GM23338 (cell line): ENCODE measurements around the gene NHS. TPM values are rescaled to one million over a fixed set of nuclear protein-coding genes. Genes with fewer than 3 reads are reported as not detected.

Source experiments
- ATAC-seq: fragments of 200-7000 bp; cut with Tn5 transposase; 3 replicates; pipeline ENCODE4 v1.9.1; 2020
- DNase-seq: peaks from one replicate; pipeline ENCODE4 v3.0.0-alpha.2; 2015; ENCODE audit warnings: low spot score
- H2AFZ ChIP-seq: fragments of 200-600 bp; sonication (generic); 2 replicates; pipeline ENCODE4 v1.8.0; 2016; ENCODE audit warnings: antibody characterized with exemption, mild to moderate bottlenecking, moderate library complexity
- H3F3A ChIP-seq: fragments of 200-600 bp; sonication (generic); replicated peaks from 2 replicates; pipeline ENCODE4 v1.8.0; 2017; ENCODE audit warnings: antibody characterized with exemption, mixed run types, low read depth
- H3K27ac ChIP-seq: fragments of 200-600 bp; sonication (generic); 2 replicates; pipeline ENCODE4 v1.6.1; 2016; ENCODE audit warnings: low read depth
- H3K27me3 ChIP-seq: fragments of 200-600 bp; sonication (generic); 2 replicates; pipeline ENCODE4 v1.8.0; 2016; ENCODE audit warnings: mild to moderate bottlenecking, mixed run types, moderate library complexity; ENCODE audit not compliant: insufficient read depth
- H3K36me3 ChIP-seq: fragments of 200-600 bp; sonication (generic); 2 replicates; pipeline ENCODE4 v1.8.0; 2016; ENCODE audit warnings: mild to moderate bottlenecking; ENCODE audit not compliant: insufficient read depth
- H3K4me1 ChIP-seq: fragments of 200-600 bp; sonication (generic); 2 replicates; pipeline ENCODE4 v1.8.0; 2016; ENCODE audit warnings: mild to moderate bottlenecking, moderate library complexity; ENCODE audit not compliant: insufficient read depth
- H3K4me2 ChIP-seq: fragments of 200-600 bp; sonication (generic); 2 replicates; pipeline ENCODE4 v1.7.1; 2017; ENCODE audit warnings: mixed run types
- H3K4me3 ChIP-seq: fragments of 200-600 bp; sonication (generic); 2 replicates; pipeline ENCODE4 v1.6.1; 2016; ENCODE audit warnings: mixed run types
- H3K79me2 ChIP-seq: fragments of 200-600 bp; sonication (generic); replicated peaks from 2 replicates; pipeline ENCODE4 v1.8.0; 2017; ENCODE audit warnings: mild to moderate bottlenecking; ENCODE audit not compliant: insufficient read depth
- H3K9me2 ChIP-seq: fragments of 200-600 bp; sonication (generic); 2 replicates; pipeline ENCODE4 v1.8.0; 2017; ENCODE audit not compliant: insufficient read depth
- H4K20me1 ChIP-seq: fragments of 200-600 bp; sonication (generic); replicated peaks from 2 replicates; pipeline ENCODE4 v1.8.0; 2017; ENCODE audit warnings: mild to moderate bottlenecking; ENCODE audit not compliant: insufficient read depth
- H3K27ac Mint-ChIP-seq: 2 replicates; pipeline ENCODE4 v1.8.0; 2020; ENCODE audit warnings: inconsistent platforms, mild to moderate bottlenecking, moderate library complexity, mixed read lengths
- H3K27me3 Mint-ChIP-seq: 3 replicates; pipeline ENCODE4 v1.8.0; 2022; ENCODE audit warnings: low read depth, mild to moderate bottlenecking, moderate library complexity, mixed read lengths, inconsistent platforms; ENCODE audit not compliant: insufficient read depth, poor library complexity
- H3K36me3 Mint-ChIP-seq: 3 replicates; pipeline ENCODE4 v1.8.0; 2021; ENCODE audit warnings: low read depth, mild to moderate bottlenecking, inconsistent platforms, moderate library complexity, mixed read lengths
- H3K4me1 Mint-ChIP-seq: 3 replicates; pipeline ENCODE4 v1.8.0; 2020; ENCODE audit warnings: mild to moderate bottlenecking, inconsistent platforms, mixed read lengths
- H3K4me3 Mint-ChIP-seq: 3 replicates; pipeline ENCODE4 v1.8.0; 2021; ENCODE audit warnings: moderate library complexity, mild to moderate bottlenecking, inconsistent platforms, mixed read lengths
- H3K9me3 Mint-ChIP-seq: 3 replicates; pipeline ENCODE4 v1.8.0; 2020; ENCODE audit warnings: moderate library complexity, mild to moderate bottlenecking, inconsistent platforms, mixed read lengths
- CTCF ChIP-seq, 2 experiments: fragments of 200-600 bp in 1 of 2; sonication (generic) in 1 of 2; conservative IDR thresholded peaks; 2 replicates each; pipeline versions ENCODE4 v1.5.1 to v1.6.1; 2016 to 2017; ENCODE audit warnings: antibody characterized with exemption in 2 of 2, low read depth in 2 of 2, mild to moderate bottlenecking in 2 of 2, moderate library complexity in 1 of 2
- ETS1 ChIP-seq: IDR thresholded peaks from 2 replicates; pipeline ENCODE4 v1.6.1; 2016; ENCODE audit warnings: antibody characterized with exemption
- EZH2 ChIP-seq: fragments of 200-600 bp; sonication (generic); IDR thresholded peaks from one replicate; pipeline ENCODE4 v1.8.0; 2017; ENCODE audit warnings: antibody characterized with exemption, mild to moderate bottlenecking, low read depth; ENCODE audit not compliant: unreplicated experiment
- EZH2phosphoT487 ChIP-seq: fragments of 200-600 bp; sonication (generic); IDR thresholded peaks from one replicate; pipeline ENCODE4 v1.8.1; 2018; ENCODE audit warnings: antibody characterized with exemption; ENCODE audit not compliant: unreplicated experiment
- JUNB ChIP-seq: IDR thresholded peaks from one replicate; pipeline ENCODE4 v1.6.1; 2016; ENCODE audit warnings: antibody characterized with exemption; ENCODE audit not compliant: unreplicated experiment
- NANOG ChIP-seq: IDR thresholded peaks from 2 replicates; pipeline ENCODE4 v1.6.1; 2016; ENCODE audit warnings: antibody characterized with exemption, borderline replicate concordance
- POLR2AphosphoS5 ChIP-seq: IDR thresholded peaks from 2 replicates; pipeline ENCODE4 v1.6.1; 2016; ENCODE audit warnings: antibody characterized with exemption, low read depth
- REST ChIP-seq: IDR thresholded peaks from one replicate; pipeline ENCODE4 v1.6.1; 2018; ENCODE audit warnings: antibody characterized with exemption; ENCODE audit not compliant: unreplicated experiment
- STAT1 ChIP-seq: IDR thresholded peaks from one replicate; pipeline ENCODE4 v1.6.1; 2016; ENCODE audit warnings: antibody characterized with exemption; ENCODE audit not compliant: unreplicated experiment
- ZNF114 ChIP-seq: fragments of 250-450 bp; sonication (Bioruptor Pico); IDR thresholded peaks from 2 replicates; pipeline ENCODE4 v1.5.0; 2020; ENCODE audit warnings: mild to moderate bottlenecking, moderate library complexity
- ZNF331 ChIP-seq: fragments of 250-450 bp; sonication (Bioruptor Pico); IDR thresholded peaks from 2 replicates; pipeline ENCODE4 v1.5.0; 2020; ENCODE audit warnings: low read depth, mild to moderate bottlenecking, moderate library complexity
- ZNF462 ChIP-seq: fragments of 250-450 bp; sonication (Bioruptor Pico); IDR thresholded peaks from 2 replicates; pipeline ENCODE4 v1.5.0; 2020; ENCODE audit warnings: mild to moderate bottlenecking, moderate library complexity
- polyA plus RNA-seq: library from polyadenylated mRNA; unstranded; fragments of >200 nt; fragmentation: Nextera tagmentation; extraction: Ambion mirVana; gene quantifications from 2 replicates; pipeline ENCODE4 v1.2.1, GENCODE V29; 2016
- total RNA-seq: library from RNA; depleted of rRNA; stranded (reverse); fragments of >200 nt; shearing (Covaris generic); gene quantifications from 2 replicates; pipeline ENCODE4 v1.2.3, GENCODE V29; 2014

Gene NHS
- total and polyA plus RNA-seq, 2 experiments from 2014 or later, result 1.8 to 8.2 TPM

- no peak for TF ChIP-seq STAT1
- no peak for TF ChIP-seq JUNB
- TF ChIP-seq ZNF331, result no peak
- no peak for TF ChIP-seq ZNF462 (CRISPR knock-in tag)
Observed at GRCh38 chrX:17706676-17707075, 331.7 kb downstream of the NHS start (continued).

- no peaks in the 10 kb centered on the region for H3K79me2 ChIP-seq
- H3K4me3 ChIP-seq, result no peak overlapping the region
- no peak overlapping the region for H3K27ac ChIP-seq
- H3K36me3 Mint-ChIP-seq, result no peaks in the 10 kb centered on the region
- H3K9me3 Mint-ChIP-seq, result no peaks in the 10 kb centered on the region
- H3K4me1 Mint-ChIP-seq, result no peaks in the 10 kb centered on the region
- ATAC-seq, result no peak
- H2AFZ ChIP-seq, result no peak overlapping the region
- H3K4me3 Mint-ChIP-seq, result no peak overlapping the region
- H3K4me1 ChIP-seq, result no peaks in the 10 kb centered on the region
- H3F3A ChIP-seq, result no peaks in the 10 kb centered on the region
- peaks cover 2% of the 10 kb centered on the region for H3K27me3 Mint-ChIP-seq
- no peaks in the 10 kb centered on the region for H4K20me1 ChIP-seq
- DNase-seq, result no peak
- no peaks in the 10 kb centered on the region for H3K9me2 ChIP-seq
- H3K36me3 ChIP-seq, result no peaks in the 10 kb centered on the region
- H3K4me2 ChIP-seq, result no peak overlapping the region
- no peak overlapping the region for H3K27ac Mint-ChIP-seq
- H3K27me3 ChIP-seq, result no peaks in the 10 kb centered on the region
- TF ChIP-seq ZNF114 (CRISPR knock-in tag), result no peak
- no peak for TF ChIP-seq JUNB
- no peak for TF ChIP-seq ZNF331
- no peak for TF ChIP-seq EZH2phosphoT487
- TF ChIP-seq REST, result no peak
- no peak for TF ChIP-seq EZH2
- TF ChIP-seq POLR2AphosphoS5, result no peak
- TF ChIP-seq NANOG, result no peak
- no peak for TF ChIP-seq STAT1
- no peak for TF ChIP-seq CTCF (conservative IDR thresholded peaks at IDR 0.05; ENCODE audit: low read depth in 2 of 2)
- no peak for TF ChIP-seq ETS1
Observed at GRCh38 chrX:17707731-17708130, 332.7 kb downstream of the NHS start.
